Neural cell (in vitro differentiated cells): Measurements from ENCODE around the gene NRL. TPM values are rescaled to one million over a fixed set of nuclear protein-coding genes. Genes with fewer than 3 reads are reported as not detected.

ENCODE experiments used
- H2AFZ ChIP-seq: fragments of 200-600, 300-800 bp; sonication (generic), shearing (Covaris generic); 2 replicates; pipeline ENCODE4 v1.6.0; 2014; ENCODE audit warnings: low read depth, mild to moderate bottlenecking, antibody characterized with exemption, low read length, moderate library complexity
- H3F3A ChIP-seq: fragments of 200-600 bp; shearing (Covaris generic); 2 replicates; pipeline ENCODE4 v1.6.1; 2016; ENCODE audit warnings: mild to moderate bottlenecking, moderate library complexity, mixed read lengths, antibody characterized with exemption, low read length; ENCODE audit not compliant: insufficient read depth, poor library complexity, severe bottlenecking
- H3K27ac ChIP-seq: fragments of 200-600, 300-800 bp; sonication (generic), shearing (Covaris generic); 2 replicates; pipeline ENCODE4 v1.5.1; 2014; ENCODE audit warnings: mild to moderate bottlenecking, low read length, moderate library complexity
- H3K27me3 ChIP-seq: fragments of 300-800, 200-600 bp; sonication (generic), shearing (Covaris generic); 2 replicates; pipeline ENCODE4 v1.6.0; 2014; ENCODE audit warnings: mild to moderate bottlenecking, low read depth, low read length, moderate library complexity; ENCODE audit not compliant: insufficient read depth
- H3K36me3 ChIP-seq: fragments of 300-800, 200-600 bp; sonication (generic), shearing (Covaris generic); 2 replicates; pipeline ENCODE4 v1.5.1; 2014; ENCODE audit warnings: mild to moderate bottlenecking, antibody characterized with exemption, low read length, moderate library complexity; ENCODE audit not compliant: insufficient read depth
- H3K4me2 ChIP-seq: fragments of 300-800, 200-600 bp; sonication (generic), shearing (Covaris generic); 2 replicates; pipeline ENCODE4 v1.6.0; 2014; ENCODE audit warnings: mild to moderate bottlenecking, low read length
- H3K4me3 ChIP-seq: fragments of 300-800, 200-600 bp; sonication (generic), shearing (Covaris generic); 2 replicates; pipeline ENCODE4 v1.5.1; 2014; ENCODE audit warnings: mild to moderate bottlenecking, low read length, moderate library complexity
- H3K79me2 ChIP-seq: fragments of 200-600 bp; shearing (Covaris generic); replicated peaks from 2 replicates; pipeline ENCODE4 v1.6.0; 2014; ENCODE audit warnings: mild to moderate bottlenecking, low read length, moderate library complexity; ENCODE audit not compliant: insufficient read depth
- H3K9ac ChIP-seq: fragments of 300-800, 200-600 bp; sonication (generic), shearing (Covaris generic); 2 replicates; pipeline ENCODE4 v1.6.1; 2016; ENCODE audit warnings: mild to moderate bottlenecking, low read length, mixed read lengths
- H3K9me2 ChIP-seq: fragments of 200-600 bp; shearing (Covaris generic); 2 replicates; pipeline ENCODE4 v1.6.1; 2016; ENCODE audit warnings: mild to moderate bottlenecking, low read length, mixed read lengths; ENCODE audit not compliant: insufficient read depth
- H3K9me3 ChIP-seq: fragments of 200-600, 300-800 bp; sonication (generic), shearing (Covaris generic); 2 replicates; pipeline ENCODE4 v1.6.1; 2016; ENCODE audit warnings: mild to moderate bottlenecking, mixed run types, low read length, moderate library complexity, mixed read lengths
- H4K20me1 ChIP-seq: fragments of 200-600 bp; shearing (Covaris generic); 2 replicates; pipeline ENCODE4 v1.6.1; 2016; ENCODE audit warnings: mild to moderate bottlenecking, mixed run types; ENCODE audit not compliant: insufficient read depth
- CTCF ChIP-seq: fragments of 450-650 bp; IDR thresholded peaks from 2 replicates; pipeline ENCODE4 v1.5.1; 2014; ENCODE audit warnings: antibody characterized with exemption, mild to moderate bottlenecking, moderate library complexity; ENCODE audit not compliant: poor library complexity, severe bottlenecking
- EP300 ChIP-seq: fragments of 450-650 bp; conservative IDR thresholded peaks from 2 replicates; pipeline ENCODE4 v1.6.1; 2014; ENCODE audit warnings: antibody characterized with exemption, mild to moderate bottlenecking, moderate library complexity; ENCODE audit not compliant: poor library complexity, severe bottlenecking
- EZH2 ChIP-seq: fragments of 200-600, 300-800 bp; shearing (Covaris generic), sonication (generic); IDR thresholded peaks from 2 replicates; pipeline ENCODE4 v1.6.1; 2014; ENCODE audit warnings: antibody characterized with exemption, low read length, borderline replicate concordance, mild to moderate bottlenecking; ENCODE audit not compliant: insufficient read depth, poor library complexity, severe bottlenecking
- MXI1 ChIP-seq: fragments of 450-650 bp; conservative IDR thresholded peaks from 2 replicates; pipeline ENCODE4 v1.6.1; 2014; ENCODE audit warnings: antibody characterized with exemption, mild to moderate bottlenecking; ENCODE audit not compliant: poor library complexity, severe bottlenecking
- POLR2AphosphoS5 ChIP-seq: IDR thresholded peaks from 2 replicates; pipeline ENCODE4 v1.6.1; 2012
- RAD21 ChIP-seq: fragments of 450-650 bp; conservative IDR thresholded peaks from 2 replicates; pipeline ENCODE4 v1.6.1; 2014; ENCODE audit warnings: antibody characterized with exemption, mild to moderate bottlenecking, moderate library complexity
- REST ChIP-seq: IDR thresholded peaks from 2 replicates; pipeline ENCODE4 v1.6.1; 2012; ENCODE audit warnings: borderline replicate concordance
- SMC3 ChIP-seq: fragments of 450-650 bp; conservative IDR thresholded peaks from 2 replicates; pipeline ENCODE4 v1.6.1; 2014; ENCODE audit warnings: antibody characterized with exemption, mild to moderate bottlenecking, moderate library complexity; ENCODE audit not compliant: poor library complexity
- TAF1 ChIP-seq: IDR thresholded peaks from 2 replicates; pipeline ENCODE4 v1.6.1; 2012; ENCODE audit warnings: low read depth
- polyA plus RNA-seq: library from polyadenylated mRNA; depleted of rRNA; stranded (reverse); fragments of >200 nt; gene quantifications from 2 replicates; pipeline ENCODE4 v1.2.3, GENCODE V29; 2014

Gene NRL
- polyA plus RNA-seq, 1 donor from 2014 or later, result 9.5 TPM

GRCh38 chr14:24067133-24068082, 47.3 kb downstream of the NRL start:
- H3K36me3 ChIP-seq, result no peaks in the 10 kb centered on the region
- H3K4me3 ChIP-seq, result no peak overlapping the region
- no peak overlapping the region for H2AFZ ChIP-seq
- H4K20me1 ChIP-seq, result no peaks in the 10 kb centered on the region
- no peaks in the 10 kb centered on the region for H3F3A ChIP-seq
- no peak overlapping the region for H3K9ac ChIP-seq
- no peak overlapping the region for H3K4me2 ChIP-seq
- no peaks in the 10 kb centered on the region for H3K9me2 ChIP-seq
- no peaks in the 10 kb centered on the region for H3K79me2 ChIP-seq
- H3K9me3 ChIP-seq, result no peaks in the 10 kb centered on the region
- H3K27me3 ChIP-seq, result no peaks in the 10 kb centered on the region
- H3K27ac ChIP-seq, result no peak overlapping the region
- no peak for TF ChIP-seq EZH2
- no peak for TF ChIP-seq POLR2AphosphoS5
- TF ChIP-seq SMC3, result no peak
- no peak for TF ChIP-seq RAD21
- no peak for TF ChIP-seq CTCF
- TF ChIP-seq TAF1, result no peak
- TF ChIP-seq MXI1, result no peak
- TF ChIP-seq EP300, result no peak
- TF ChIP-seq REST, result no peak

- no peaks in the 10 kb centered on the region for H3K79me2 ChIP-seq
- no peak overlapping the region for H3K9ac ChIP-seq
- no peaks in the 10 kb centered on the region for H4K20me1 ChIP-seq
- H3K36me3 ChIP-seq, result no peaks in the 10 kb centered on the region
- TF ChIP-seq MXI1 (no peak), CTCF (no peak), SMC3 (no peak), REST (no peak), TAF1 (no peak), POLR2AphosphoS5 (no peak), EP300 (no peak), EZH2 (no peak), RAD21 (no peak)
- no peak overlapping the region for H3K4me3 ChIP-seq
- H3K9me2 ChIP-seq, result no peaks in the 10 kb centered on the region
- H2AFZ ChIP-seq, result no peak overlapping the region
- no peaks in the 10 kb centered on the region for H3F3A ChIP-seq
- no peak overlapping the region for H3K4me2 ChIP-seq
- H3K27me3 ChIP-seq, result no peaks in the 10 kb centered on the region
- no peak overlapping the region for H3K27ac ChIP-seq
- H3K9me3 ChIP-seq, result no peaks in the 10 kb centered on the region
Measured at GRCh38 chr14:24066496-24067132, 48.1 kb downstream of the NRL start.
